ENCODE measurements around the gene CENPA. TPM values are rescaled to one million over a fixed set of nuclear protein-coding genes. Genes with fewer than 3 reads are reported as not detected.

Gene CENPA
- total and polyA plus RNA-seq, 3 donors from 2014 or later, result 2.8 to 5.8 (median 5.0) TPM

DNA sequence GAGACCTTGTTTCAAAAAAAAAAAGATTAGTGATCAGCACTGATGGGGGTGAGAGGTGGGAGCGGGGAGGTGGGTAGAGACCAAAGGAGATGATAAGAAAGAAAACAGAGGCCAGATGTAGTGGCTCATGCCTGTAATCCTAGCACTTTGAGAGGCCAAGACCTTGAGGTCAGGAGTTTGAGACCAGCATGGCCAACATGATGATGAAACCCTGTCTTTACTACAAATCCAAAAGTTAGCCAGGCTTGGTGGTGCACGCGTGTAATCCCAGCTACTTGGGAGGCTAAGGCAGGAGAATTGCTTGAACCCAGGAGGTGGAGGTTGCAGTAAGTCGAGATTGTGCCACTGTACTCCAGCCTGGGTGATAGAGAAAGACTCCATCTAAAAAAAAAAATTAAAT is 31.3 kb upstream of the CENPA start:
- WGBS, 2 donors, result 95 to 97% methylated on average over 4 of the region's 4 CpGs
- DNase-seq, result no peak
- Histone ChIP-seq H3K4me1 (peaks cover 5% of the 10 kb centered on the region), H3K4me3 (no peak overlapping the region), H3K27me3 (no peaks in the 10 kb centered on the region), H3K27ac (no peak overlapping the region), H3K36me3 (ENCODE audit: low read depth, missing control alignments) (no peaks in the 10 kb centered on the region), H3K9me3 (no peaks in the 10 kb centered on the region)
- no peak for TF ChIP-seq POLR2A (IDR thresholded peaks at IDR 0.05)
- TF ChIP-seq, protein P1, sequence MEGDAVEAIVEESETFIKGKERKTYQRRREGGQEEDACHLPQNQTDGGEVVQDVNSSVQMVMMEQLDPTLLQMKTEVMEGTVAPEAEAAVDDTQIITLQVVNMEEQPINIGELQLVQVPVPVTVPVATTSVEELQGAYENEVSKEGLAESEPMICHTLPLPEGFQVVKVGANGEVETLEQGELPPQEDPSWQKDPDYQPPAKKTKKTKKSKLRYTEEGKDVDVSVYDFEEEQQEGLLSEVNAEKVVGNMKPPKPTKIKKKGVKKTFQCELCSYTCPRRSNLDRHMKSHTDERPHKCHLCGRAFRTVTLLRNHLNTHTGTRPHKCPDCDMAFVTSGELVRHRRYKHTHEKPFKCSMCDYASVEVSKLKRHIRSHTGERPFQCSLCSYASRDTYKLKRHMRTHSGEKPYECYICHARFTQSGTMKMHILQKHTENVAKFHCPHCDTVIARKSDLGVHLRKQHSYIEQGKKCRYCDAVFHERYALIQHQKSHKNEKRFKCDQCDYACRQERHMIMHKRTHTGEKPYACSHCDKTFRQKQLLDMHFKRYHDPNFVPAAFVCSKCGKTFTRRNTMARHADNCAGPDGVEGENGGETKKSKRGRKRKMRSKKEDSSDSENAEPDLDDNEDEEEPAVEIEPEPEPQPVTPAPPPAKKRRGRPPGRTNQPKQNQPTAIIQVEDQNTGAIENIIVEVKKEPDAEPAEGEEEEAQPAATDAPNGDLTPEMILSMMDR (IDR thresholded peaks at IDR 0.05), result no peak
- intact Hi-C loops (cut with DNase I; ENCODE audit: low total_unique reads), result no loop called here

DNA sequence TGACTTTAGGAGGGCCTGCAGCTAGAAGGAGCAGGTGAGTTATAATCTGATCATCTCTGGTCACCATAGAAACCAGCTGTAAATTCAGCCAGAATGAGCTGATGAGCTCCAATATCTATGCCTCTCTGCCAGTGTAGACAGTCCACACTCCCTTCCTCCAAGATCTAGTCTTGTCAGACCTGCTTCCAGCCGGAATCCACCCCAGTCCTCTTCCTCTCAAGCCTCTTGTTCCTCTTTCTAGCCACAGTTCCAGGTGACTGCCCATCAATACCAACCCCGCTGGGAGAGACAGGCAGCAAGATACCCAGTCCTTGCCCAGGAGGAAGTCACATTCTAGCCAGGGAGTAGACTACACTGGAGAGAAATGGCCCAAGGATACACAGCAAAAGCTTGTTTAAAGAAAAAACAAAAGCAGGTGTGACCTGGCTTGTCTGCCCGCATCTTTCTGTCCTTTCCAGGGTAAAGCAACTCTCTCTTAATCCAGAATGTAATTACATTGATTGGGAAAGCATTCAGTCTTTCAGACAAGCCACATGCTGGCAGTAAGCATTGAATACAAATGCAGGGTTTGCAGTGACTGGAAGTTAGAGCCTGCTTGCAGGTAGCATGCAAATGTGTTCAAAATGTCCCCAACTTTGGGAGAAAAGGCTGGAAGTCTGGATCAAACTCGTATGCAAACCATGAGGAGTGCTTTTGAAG is 30.7 kb upstream of the CENPA start:
- Histone ChIP-seq H3K4me1 (peaks cover 5% of the 10 kb centered on the region), H3K27ac (no peak overlapping the region), H3K4me3 (no peak overlapping the region), H3K9me3 (no peaks in the 10 kb centered on the region), H3K27me3 (no peaks in the 10 kb centered on the region), H3K36me3 (ENCODE audit: low read depth, missing control alignments) (no peaks in the 10 kb centered on the region)
- DNase-seq, result no peak
- no peak for TF ChIP-seq POLR2A (IDR thresholded peaks at IDR 0.05)
- TF ChIP-seq, protein P1 (IDR thresholded peaks at IDR 0.05), result no peak
- 84 to 90% methylated on average over 4 of the region's 4 CpGs for WGBS, 2 donors
- intact Hi-C loops (cut with DNase I; ENCODE audit: low total_unique reads), result no loop called here

DNA sequence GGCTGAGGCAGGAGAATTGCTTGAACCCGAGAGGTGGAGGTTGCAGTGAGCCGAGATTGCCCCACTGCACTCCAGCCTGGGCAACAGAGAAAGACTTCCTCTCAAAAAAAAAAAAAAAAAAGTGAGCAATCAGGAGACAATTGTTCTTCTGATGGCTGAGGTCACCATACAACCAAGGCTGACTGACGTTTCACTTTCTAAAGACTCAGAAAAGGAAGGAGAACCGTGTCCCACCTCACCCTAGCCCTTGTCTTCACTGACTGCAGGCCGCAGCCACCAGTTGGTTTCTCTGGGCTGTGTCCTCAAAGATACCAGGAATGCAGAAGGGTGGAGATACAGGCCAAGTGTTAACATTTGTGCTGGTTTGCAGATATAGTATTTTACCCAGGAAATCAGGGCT is 29.5 kb upstream of the CENPA start:
- Histone ChIP-seq H3K27ac (no peak overlapping the region), H3K27me3 (no peaks in the 10 kb centered on the region), H3K36me3 (ENCODE audit: low read depth, missing control alignments) (no peaks in the 10 kb centered on the region), H3K4me1 (peaks cover 5% of the 10 kb centered on the region), H3K4me3 (no peak overlapping the region), H3K9me3 (no peaks in the 10 kb centered on the region)
- TF ChIP-seq, protein P1 (IDR thresholded peaks at IDR 0.05), result no peak
- TF ChIP-seq POLR2A (IDR thresholded peaks at IDR 0.05), result no peak
- intact Hi-C loops (cut with DNase I; ENCODE audit: low total_unique reads), result no loop called here
- no peak for DNase-seq
- WGBS, 2 donors, result 88 to 90% methylated on average over 5 of the region's 5 CpGs

DNA sequence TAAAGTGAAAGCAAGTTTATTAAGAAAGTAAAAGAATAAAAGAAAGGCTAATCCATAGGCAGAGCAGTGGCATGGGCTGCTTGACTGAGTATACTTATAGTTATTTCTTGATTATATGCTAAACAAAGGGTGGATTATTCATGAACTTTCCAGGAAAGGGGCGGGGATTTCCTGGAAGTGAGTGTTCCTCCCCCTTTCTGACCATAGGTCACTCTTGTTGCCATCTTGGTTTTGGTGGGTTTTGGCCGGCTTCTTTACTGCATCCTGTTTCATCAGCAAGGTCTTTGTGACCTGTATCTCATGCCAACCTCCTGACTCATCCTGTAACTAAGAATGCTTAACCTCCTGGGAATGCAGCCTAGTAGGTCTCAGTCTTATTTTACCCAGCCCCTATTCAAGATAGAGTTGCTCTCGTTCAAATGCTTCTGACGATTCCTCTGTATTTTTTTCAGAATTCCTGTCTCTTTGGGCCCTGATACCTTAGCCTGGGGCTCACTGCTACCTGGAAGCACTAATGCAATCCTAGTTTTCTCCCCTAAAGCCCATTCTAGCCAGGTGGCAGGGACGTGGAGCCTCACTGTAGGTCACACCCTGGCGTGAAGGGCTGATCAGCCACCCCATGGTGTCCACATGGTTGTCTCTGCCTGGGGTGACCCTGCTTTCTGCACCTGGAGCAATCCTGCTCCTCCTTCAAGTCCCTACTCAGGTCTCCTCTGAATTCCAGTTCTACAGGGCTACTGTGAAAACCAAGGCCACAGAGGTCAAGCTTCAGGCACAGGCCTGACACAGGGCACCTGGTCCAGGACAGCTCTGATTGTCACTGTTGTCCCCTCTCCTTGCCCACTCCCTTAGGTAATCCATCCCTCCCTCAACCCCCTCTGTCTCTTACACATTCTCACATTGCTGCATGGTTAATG is 27.7 kb upstream of the CENPA start:
- no peak for TF ChIP-seq POLR2A (IDR thresholded peaks at IDR 0.05)
- TF ChIP-seq, protein P1 (IDR thresholded peaks at IDR 0.05), result no peak
- Histone ChIP-seq H3K4me1 (peaks cover 5% of the 10 kb centered on the region), H3K27ac (peak overlapping the region in 1 of 2 donors; percentile 41), H3K4me3 (no peak overlapping the region), H3K36me3 (ENCODE audit: low read depth, missing control alignments) (no peaks in the 10 kb centered on the region), H3K9me3 (no peaks in the 10 kb centered on the region), H3K27me3 (no peaks in the 10 kb centered on the region)
- no peak for DNase-seq
- 57 to 67% methylated on average over 6 of the region's 6 CpGs for WGBS, 2 donors
- intact Hi-C loops (cut with DNase I; ENCODE audit: low total_unique reads), result no loop called here
